ENCODE results near the gene PDE9A.

Gene PDE9A

DNA sequence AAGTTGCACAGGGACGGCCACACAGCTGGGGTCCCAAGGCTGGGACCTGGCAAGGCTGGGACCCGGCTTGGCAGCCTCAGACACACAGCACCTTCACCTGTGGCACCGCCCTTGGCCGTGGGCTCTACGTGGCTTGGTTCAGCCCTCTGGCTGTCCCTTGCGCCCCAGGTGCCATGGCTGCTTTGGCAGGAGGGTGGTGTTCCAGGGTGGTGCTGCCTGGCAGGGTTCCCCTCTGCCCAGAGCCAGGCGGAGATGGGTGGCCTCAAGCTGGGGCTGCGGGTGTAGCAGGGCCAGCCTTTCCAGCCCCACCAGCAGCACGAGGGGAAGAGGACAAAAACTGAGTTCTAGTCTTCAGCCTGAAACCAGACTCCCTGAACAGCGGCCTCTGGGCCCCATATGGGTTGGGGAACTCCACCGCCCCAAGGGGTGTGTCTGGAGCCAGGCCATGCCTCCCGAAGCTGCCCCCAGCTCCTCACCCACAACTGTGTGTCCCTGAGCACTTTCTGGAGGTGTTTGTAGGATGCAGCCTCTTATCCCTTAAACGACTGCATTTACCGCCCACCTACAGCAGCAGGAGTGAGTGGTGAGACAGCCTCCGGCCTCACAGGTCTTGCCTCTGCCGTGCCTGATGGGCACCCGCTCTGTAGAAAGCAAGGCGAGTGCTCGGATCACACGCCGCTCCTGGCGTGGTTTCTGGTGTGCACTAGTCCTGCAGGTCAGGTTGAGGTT is 92.3 kb downstream of the PDE9A start:
- no peak for DNase-seq

DNA sequence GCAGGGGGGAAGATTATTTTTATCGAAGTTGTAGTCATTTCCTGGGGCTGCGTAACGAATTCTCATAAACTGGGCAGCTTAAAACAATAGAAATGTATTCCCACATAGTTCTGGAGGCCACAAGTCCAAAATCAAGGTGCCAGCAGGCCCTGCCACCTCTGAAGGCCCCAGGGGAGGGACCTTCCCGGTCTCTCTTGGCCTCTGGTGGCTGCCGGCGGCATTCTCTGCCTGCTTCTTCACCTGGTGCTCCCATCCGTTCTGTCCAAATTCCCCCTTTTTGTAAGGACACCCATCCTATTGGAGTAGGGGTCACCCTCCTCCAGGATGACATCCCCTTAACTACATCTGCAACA is 92.8 kb downstream of the PDE9A start:
- DNase-seq = no peak

DNA sequence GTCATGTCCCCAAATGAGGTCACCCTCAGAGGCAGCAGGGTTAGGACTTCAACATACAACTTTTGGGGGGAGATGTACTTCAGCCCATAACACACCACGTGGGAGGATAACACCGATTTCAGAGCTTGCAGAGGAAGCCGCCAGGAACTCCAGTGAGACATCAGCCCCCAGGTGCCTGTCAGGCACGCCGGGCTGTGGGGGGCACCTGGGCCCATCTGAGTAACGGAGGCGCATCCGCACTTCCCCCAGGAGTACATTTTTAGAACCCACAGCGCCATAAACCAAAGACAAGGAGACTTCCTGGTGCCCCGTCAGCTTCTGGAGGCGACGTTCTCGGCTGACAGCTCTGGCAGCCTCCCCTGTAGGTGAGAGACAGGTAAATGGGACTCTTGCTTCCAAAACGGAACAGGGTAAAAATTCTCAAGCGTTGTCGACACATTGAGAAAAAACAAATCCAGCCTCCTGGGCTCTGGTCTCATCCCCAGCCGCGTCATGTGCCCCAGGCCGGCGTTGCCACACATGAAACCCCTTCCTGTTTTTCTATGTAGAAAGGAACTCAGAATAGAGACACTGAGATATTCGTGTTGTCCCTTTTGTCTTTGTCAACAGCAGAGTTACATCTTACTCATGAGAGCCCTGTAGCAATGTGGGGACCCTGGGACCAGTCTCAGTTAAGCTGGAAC is 93.3 kb downstream of the PDE9A start:
- DNase-seq = peak; percentile 44

DNA sequence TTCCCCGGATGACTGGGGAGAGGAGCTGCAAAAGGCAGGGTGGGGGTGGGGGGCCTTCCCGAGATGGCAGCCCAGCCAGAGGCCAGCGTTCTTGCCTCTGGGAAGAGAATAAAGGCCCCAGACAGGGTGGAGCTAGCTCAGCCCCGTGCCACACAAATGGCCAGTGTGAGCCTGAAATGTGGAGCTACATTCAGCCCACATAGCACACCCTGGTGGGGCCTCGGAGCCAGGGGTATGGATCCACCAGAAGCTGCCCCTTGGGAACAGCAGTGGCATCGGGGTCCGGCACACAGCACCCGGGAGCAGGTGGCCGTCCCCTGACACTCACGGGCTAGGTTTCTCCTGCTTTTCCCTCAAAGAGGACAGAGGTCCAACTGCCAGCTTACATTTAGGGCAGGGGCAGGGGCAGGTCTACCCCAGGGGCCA is 93.9 kb downstream of the PDE9A start:
- DNase-seq = no peak

DNA sequence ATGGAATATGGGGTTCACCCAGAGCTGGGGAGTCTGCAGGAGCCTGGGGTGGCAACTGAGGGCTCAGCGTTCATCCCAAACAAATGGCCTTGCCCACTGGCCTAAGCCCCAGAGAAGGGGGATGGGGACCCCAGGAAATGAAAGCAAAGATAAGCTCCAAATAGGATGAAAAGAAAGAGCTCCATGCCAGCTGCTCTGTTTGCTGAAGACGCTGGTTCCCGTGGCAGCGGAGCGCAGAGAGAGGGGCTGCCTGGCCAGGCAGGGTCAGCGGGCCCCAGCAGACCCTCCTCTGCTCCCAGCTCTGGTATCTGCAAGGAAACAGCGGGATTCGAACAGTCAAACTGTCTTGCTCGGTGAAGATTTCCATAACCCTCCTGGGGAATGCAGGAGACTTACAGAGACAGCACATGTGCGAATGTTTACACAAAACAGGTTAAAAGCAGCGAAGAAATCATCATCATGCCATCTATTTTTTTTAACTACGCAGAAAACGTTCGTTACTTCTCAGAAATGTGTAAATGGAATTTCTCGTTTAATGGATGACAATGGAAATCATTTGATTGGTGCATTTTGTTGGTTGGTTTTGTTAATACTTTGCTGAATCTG is 94.4 kb downstream of the PDE9A start:
- DNase-seq = no peak

DNA sequence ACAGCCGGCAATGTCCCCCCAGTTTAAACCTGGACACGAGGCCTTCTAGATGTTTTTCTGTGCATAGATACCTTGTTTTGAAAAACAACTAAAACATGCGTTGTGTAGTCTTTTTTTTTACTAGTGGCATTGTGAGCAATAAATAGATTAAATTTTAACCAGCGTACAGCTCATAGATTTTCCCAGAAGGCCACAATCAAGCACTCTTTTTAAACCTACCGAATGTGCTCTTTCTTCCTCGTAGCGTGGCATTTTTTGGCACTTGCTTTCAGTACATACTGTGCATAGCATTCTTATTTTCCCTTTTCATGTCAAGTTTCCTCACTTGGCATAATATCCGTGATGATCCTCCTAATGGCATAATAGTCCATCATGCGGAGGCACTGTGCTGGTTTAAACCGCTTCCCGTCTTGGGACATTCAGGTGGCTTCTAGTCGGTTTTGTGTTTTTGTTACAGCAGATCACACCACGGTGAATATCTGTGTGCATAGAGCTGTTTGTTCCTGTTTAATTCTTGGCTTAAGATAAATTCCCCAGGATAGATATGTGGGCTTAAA is 95.3 kb downstream of the PDE9A start:
- no peak for DNase-seq

DNA sequence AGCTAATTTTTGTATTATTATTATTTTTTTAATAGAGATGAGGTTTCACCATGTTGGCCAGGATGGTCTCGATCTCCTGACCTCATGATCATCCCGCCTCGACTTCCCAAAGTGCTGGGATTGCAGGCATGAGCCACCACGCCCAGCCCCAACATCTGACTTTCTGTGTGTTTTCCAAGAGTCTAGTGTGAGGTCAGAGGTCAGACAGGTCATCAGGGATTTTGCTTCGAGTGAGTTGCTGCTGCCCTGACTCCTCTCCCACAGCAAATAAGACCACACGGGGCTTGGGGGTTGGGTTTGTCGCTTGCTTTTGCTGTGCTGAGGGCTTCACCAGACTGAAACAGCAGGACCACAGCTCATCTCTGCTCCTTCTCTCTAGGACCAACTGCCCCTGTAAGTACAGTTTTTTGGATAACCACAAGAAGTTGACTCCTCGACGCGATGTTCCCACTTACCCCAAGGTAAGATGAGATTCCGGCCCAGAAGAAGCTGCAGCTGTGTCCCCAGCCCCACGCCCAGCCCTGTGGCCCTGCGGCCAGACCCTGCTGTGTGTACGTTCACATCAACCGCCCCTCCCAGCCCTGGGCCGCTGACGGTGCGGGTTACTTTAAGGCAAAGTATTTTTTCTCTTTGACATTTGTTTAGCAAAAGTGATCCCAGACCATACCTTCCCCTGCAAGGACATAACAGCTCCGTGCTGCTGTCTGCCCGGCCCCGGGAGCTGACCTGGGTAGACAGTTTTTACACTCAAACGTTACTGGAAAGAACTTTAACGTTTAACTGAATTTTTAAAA is 97.5 kb downstream of the PDE9A start:
- no peak for DNase-seq

DNA sequence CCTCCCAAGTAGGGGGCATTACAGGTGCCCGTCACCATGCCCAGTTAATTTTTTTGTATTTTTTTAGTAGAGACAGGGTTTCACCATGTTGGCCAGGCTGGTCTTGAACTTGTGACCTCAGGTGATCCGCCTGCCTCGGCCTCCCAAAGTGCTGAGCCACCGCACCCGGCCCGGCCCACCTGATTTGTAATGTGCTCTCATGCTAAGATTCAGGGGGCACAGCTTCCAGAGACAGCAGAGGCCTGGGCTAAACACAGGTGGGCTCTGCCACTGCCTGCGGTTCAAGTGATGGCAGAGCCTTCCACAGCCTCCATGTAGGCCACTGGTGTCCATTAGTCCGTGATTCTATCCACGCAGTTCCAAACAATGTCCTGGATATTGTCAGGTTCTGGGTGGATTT is 98.4 kb downstream of the PDE9A start:
- no peak for DNase-seq

DNA sequence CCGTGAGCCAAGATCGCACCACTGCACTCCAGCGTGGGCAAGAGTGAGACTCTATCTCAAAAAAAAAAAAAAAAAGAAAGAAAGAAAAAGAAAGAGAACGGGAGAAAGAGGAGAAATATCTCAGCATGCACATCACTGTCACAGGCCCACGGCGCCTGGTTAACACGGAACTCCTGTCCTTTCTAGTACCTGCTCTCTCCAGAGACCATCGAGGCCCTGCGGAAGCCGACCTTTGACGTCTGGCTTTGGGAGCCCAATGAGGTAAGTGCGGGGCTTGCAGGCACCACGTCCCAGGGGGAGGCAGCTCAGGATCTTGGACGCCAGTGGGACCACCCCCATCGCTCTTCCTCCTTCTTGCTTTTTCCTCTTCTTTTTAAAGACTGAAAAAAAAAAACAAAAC is 100.4 kb downstream of the PDE9A start:
- no peak for DNase-seq

DNA sequence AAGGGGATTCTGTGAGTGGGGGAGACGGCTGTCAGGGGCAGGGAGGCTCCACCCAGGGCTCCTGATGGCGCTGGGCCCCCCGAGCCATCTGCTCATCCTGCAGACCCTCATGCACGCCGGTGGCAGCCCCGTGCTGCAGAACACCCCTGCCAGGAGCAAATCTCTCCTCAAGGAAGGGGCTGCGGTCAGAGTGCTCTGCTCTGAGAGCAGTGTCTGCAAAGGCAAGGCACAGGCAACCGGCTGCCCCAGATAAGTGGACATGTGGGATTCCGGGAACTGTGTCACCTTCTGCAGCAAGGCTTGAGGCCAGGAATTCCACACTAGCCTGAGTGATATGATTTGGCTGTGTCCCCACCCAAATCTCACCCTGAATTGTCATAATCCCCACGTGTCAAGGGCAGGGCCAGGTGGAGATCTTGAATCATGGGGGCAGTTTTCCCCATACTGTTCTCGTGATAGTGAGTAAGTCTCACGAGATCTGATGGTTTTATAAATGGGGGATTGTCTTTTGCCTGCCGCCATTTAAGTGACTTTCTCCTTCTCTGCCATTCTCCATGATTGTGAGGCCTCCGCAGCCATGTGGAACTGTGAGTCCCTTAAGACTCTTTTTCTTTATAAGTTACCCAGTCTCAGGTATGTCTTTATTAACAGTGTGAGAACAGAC is 101.0 kb downstream of the PDE9A start:
- no peak for DNase-seq

DNA sequence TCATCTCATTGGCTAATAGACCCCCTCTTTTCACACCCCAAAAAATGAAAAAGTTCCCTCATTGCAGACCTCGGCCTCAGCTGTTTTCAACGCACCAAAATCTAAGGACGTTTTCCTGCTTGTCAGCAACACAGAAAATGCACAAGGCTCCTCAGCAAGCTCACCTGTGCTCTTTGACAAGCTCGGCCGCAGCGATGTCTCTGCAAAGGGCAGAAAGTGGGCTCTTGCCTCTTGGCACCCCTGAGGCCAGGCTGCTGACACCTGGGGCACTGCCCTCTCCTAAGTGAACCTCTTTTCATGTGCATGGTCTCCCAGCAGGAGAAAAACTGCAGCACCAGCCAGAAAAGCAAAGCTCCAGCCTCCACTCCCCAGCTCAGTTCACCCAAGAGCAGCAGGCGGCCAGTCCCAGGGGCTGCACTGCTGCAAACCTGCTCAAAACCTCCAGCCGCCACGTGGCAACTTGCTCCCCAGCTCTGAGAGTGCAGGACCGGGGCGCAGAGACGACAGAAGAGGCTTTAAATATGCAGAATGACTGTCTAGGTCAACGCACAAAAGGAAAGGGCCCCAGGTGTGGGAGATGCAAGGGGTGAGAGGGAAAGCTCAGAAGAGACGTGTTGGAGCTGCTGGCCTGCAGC is 101.7 kb downstream of the PDE9A start:
- DNase-seq = no peak

DNA sequence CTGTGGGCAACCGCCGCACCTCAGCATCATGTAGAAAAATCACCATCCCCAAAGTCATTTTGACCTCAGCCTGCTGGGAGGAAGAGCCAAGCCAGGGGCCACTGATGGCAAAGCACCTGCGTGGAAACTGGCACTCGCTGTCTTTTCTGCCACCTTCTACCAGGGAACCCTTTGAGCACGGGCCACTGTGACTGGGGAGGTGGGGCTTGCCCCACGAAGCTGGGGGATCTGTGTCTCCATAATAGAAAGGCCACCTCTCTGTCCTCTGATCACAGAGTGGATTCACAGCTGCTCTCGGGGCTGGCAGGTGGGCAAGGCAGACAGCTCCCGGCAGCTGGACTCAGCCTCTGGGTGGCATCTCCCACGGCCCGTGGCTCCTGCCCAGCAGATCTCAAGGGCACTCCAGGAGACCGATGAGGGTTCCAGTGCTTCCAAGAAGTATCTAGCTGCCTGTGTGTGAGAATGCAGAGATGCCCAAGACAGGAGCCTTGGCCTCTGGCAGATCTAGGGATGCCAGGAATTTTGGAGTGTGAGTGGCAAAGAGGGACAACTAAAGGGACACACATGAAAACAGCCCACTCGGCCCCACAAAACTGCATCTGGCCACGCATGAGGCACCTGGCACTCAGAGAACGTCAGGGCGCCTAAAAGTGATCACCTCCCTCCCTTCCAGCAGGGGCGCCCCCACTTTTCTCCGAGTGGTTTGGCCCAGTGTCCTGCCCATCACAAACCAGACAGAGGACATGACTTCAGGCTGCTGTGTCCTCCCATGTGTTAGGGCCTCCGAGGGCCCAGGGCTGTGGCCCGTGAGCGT is 102.6 kb downstream of the PDE9A start:
- DNase-seq = no peak

DNA sequence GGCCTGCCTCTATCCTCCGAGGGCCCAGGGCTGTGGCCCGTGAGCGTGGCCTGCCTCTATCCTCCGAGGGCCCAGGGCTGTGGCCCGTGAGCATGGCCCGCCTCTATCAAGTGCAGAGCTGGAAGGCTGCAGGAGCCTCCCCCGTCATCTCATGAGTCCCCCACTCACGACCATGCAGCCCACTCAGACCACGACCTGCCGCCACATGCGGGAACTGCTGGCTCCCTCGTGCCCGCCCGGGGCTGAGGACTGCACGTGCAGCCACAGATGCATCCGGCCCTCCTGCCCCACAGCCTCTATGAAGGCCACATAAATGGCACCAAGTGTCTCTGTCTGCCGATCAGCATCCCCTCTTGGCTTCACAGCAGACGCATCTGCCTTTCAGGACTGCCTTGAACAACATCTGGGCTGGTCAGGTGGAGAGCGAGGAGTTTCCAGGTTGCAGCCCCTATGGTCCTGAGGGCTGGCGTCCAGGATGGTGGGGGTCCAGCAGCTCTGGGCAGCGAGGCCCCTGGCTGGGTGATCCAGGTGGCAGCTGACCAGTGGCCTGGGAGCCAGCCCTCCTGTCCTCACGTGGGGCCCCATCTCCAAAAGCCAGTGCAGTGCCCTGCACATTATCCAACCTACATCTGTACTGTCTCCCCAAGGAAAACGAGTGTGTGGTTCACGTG is 103.3 kb downstream of the PDE9A start:
- DNase-seq = no peak

DNA sequence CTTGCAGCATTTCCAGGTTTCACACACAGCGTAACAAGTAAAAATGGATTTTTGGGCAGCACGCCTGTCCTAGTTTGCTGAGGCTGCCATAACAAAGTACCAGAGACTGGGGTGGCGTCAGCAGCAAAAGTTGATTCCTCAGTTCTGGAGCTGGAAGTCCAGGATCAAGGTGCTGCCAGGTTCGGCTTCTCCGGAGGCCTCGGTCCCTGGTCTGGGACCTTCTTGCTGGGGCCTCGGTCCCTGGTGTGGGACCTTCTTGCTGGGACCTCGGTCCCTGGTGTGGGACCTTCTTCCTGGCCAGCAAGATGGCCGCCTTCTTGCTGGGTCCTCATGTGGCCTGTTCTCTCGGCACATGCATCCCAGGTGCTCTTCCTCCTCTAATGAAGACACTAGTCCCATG is 104.0 kb downstream of the PDE9A start:
- DNase-seq = no peak

DNA sequence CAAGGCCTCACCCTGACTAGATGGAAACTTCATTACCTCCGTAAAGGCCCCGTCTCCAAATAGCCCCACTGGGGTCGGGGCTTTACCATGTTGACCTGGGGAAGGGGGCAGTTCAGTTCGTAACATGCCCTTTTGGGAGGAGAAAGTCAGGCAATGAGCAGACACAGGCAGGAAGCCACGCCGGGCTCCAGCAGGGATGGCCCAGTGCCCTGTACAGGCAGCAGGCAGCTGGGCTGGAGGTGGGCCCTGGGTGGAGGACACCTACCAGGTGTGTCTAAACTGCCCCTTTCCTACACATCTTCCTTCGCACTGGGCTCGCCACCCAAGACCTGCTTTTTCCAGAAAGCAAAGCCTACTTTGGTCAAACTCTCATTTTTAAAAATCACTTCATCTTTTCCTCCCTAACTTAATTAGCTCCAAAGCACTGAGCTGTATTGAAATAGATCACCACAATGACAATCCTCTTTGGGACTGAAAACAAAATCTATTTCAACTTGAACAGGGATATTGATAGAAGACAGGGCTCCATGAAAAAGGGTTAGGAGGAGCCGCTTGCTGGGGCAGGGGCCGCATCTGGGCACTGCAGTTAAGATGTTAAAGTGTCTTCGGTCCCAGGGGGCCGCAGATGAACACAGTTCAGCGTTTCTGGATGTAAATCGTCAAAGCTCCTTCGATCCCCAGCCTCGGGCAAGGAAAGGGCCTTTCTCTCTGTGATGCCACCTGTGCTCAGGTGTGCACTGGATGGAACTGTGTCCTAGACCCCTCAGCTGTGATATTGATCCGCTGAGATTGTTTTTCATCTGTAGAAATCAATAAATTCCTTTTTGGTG is 104.6 kb downstream of the PDE9A start:
- DNase-seq = no peak

DNA sequence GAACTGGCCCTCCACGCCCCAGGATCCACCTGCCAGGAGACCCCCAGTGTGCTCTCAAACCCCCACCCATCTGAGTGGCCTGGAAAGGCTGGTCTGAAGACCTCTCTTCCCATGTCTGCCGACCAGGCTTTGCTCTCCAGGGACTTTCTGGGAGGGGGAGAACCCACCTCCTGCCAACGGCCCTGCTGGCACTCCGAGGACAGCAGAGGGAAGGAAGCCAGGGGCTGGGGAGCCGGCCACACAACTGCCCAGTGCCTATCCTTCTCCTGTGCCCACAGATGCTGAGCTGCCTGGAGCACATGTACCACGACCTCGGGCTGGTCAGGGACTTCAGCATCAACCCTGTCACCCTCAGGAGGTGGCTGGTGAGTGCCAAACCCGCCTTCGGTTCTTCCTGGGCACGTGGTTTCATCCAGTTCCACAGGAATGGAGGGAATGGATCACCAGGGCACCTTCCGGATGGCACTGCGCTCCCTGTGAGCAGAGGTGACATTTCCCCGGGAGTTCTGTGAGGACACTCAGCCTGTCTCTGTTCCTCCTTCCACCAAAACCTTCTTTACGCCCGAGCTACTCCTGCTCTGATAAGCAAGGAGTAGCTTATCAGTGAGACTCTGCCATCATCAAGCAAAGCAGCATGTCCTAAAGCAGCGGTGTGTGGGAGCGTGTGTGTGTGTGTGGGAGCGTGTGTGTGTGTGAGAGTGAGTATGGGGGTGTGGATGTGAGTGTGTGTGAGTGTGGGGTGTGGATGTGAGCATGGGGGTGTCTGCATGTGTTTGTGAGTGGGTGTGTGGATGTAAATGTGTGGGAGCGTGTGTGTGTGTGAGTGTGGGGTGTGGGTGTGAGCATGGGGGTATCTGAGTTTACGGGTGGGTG is 105.5 kb downstream of the PDE9A start:
- no peak for DNase-seq

DNA sequence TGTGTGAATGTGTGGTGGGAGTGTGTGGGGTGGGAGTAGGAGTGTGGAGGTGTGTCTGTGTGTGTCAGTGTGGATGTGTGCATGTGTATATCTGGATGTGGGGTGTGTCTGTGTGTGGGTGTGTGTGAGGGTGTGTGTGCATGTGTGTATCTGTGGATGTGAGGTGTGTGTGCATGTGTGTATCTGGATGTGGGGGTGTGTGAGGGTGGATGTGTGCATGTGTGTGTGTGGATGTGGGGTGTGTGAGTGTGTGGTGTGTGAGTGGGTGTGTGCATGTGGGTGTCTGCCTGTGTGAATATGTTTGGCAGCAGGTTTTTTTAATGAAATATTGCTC is 106.1 kb downstream of the PDE9A start:
- DNase-seq = no peak

DNA sequence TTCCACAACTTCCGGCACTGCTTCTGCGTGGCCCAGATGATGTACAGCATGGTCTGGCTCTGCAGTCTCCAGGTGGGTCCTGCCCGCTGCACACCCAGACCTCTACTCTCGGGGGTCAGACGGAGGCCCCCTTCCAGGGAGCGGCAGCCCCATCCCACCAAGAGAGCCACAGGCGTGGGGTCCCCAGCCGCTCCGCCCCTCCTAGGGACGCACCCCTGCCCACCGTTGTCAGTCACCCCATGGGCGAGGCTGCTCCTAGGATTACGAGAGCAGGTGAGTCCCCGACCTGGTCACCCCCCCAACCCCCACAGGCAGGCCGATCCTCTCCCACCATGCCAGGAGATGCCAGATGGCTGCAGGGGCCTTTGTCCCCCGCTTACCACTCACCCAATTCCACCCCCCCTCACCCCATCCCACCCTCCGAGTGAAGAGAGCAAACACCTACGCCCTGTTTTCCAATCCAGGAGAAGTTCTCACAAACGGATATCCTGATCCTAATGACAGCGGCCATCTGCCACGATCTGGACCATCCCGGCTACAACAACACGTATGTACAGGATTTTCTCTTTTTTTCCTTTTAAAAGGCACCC is 107.0 kb downstream of the PDE9A start:
- DNase-seq = no peak
